Measurements from ENCODE around the gene GARIN6. TPM values are rescaled to one million over a fixed set of nuclear protein-coding genes. Genes with fewer than 3 reads are reported as not detected.
"Not testable (repeated sequence)": the region's sequence is repeated elsewhere in the genome, so short reads cannot be mapped to it uniquely, and the experiment has no call there.

The GARIN6 gene
- total RNA-seq, 1 experiment from 2014 or later = not detected

- POLR2A ChIA-PET (ENCODE audit: unreplicated experiment) = no interaction called here
Observed at GRCh38 chr12:99618657-99619056, 28.9 kb upstream of the GARIN6 start.

GRCh38 chr12:99619389-99620158 is 28.0 kb upstream of the GARIN6 start:
- no peaks in the 10 kb centered on the region; the same call in 1 of the 2 replicates for H3K9me3 ChIP-seq (ENCODE audit: insufficient read depth, low read depth)
- no peaks in the 10 kb centered on the region for H3K79me2 ChIP-seq (ENCODE audit: low read depth)
- no peak overlapping the region for H3K4me2 ChIP-seq
- DNase-seq = peak in 1 of 2 experiments; percentile 36
- H3K36me3 ChIP-seq (ENCODE audit: low read depth) = no peaks in the 10 kb centered on the region
- H3F3A ChIP-seq (ENCODE audit: insufficient read depth, low read depth) = no peaks in the 10 kb centered on the region
- H3K27me3 ChIP-seq (ENCODE audit: insufficient read depth, low read depth) = no peaks in the 10 kb centered on the region
- no peaks in the 10 kb centered on the region for H3K4me1 ChIP-seq (replicated peaks; ENCODE audit: insufficient read depth)
- no TSS peak for BruUV-seq (replicated peaks)
- no peaks in the 10 kb centered on the region for H4K20me1 ChIP-seq (ENCODE audit: insufficient read depth)
- H3K4me3 ChIP-seq = no peak overlapping the region
- ChIA-PET POLR2A (ENCODE audit: unreplicated experiment) (no interaction called here), CTCF (interaction anchor here (1.0 kb wide), 1 partner anchor 575 kb away, joined by 5 read pairs; no protein-coding TSS in a partner anchor)
- intact Hi-C loops (cut with micrococcal nuclease; ENCODE audit: unreplicated experiment) = no loop called here
- no peaks in the 10 kb centered on the region; the same call in 1 of the 2 replicates for H3K9me2 ChIP-seq (ENCODE audit: insufficient read depth)
- no peak for TF ChIP-seq EZH2 (IDR thresholded peaks at IDR 0.05; ENCODE audit: low read depth)
- peak; percentile 81 for TF ChIP-seq CTCF (conservative IDR thresholded peaks at IDR 0.05)
- H3K27ac ChIP-seq = no peak overlapping the region
- H2AFZ ChIP-seq = no peak overlapping the region

More at GRCh38 chr12:99618657-99619056, 28.9 kb upstream of the GARIN6 start:
- Histone ChIP-seq H3K4me3 (no peak overlapping the region), H3K9me3 (ENCODE audit: insufficient read depth, low read depth) (no peaks in the 10 kb centered on the region; the same call in 1 of the 2 replicates), H3K9me2 (ENCODE audit: insufficient read depth) (no peaks in the 10 kb centered on the region; the same call in 1 of the 2 replicates), H2AFZ (no peak overlapping the region), H3K4me2 (no peak overlapping the region), H3K4me1 (replicated peaks; ENCODE audit: insufficient read depth) (no peaks in the 10 kb centered on the region), H3K27ac (no peak overlapping the region), H4K20me1 (ENCODE audit: insufficient read depth) (no peaks in the 10 kb centered on the region), H3K79me2 (ENCODE audit: low read depth) (no peaks in the 10 kb centered on the region), H3F3A (ENCODE audit: insufficient read depth, low read depth) (no peaks in the 10 kb centered on the region), H3K36me3 (ENCODE audit: low read depth) (no peaks in the 10 kb centered on the region), H3K27me3 (ENCODE audit: insufficient read depth, low read depth) (no peaks in the 10 kb centered on the region)
- BruUV-seq (replicated peaks) = no TSS peak
- no peak for DNase-seq
- CTCF ChIA-PET = no interaction called here
- intact Hi-C loops (cut with micrococcal nuclease; ENCODE audit: unreplicated experiment) = no loop called here
- TF ChIP-seq EZH2 (IDR thresholded peaks at IDR 0.05; ENCODE audit: low read depth) = no peak
- TF ChIP-seq CTCF (conservative IDR thresholded peaks at IDR 0.05) = no peak

GRCh38 chr12:99620159-99620479 is 27.4 kb upstream of the GARIN6 start:
- no peak overlapping the region for H3K4me3 ChIP-seq
- H4K20me1 ChIP-seq (ENCODE audit: insufficient read depth) = no peaks in the 10 kb centered on the region
- POLR2A ChIA-PET (ENCODE audit: unreplicated experiment) = no interaction called here
- H3K9me2 ChIP-seq (ENCODE audit: insufficient read depth) = no peaks in the 10 kb centered on the region; the same call in 1 of the 2 replicates
- no peak for DNase-seq
- H3K27ac ChIP-seq = no peak overlapping the region
- TF ChIP-seq CTCF (conservative IDR thresholded peaks at IDR 0.05) = no peak; the same call in 1 of the 2 replicates
- TF ChIP-seq EZH2 (IDR thresholded peaks at IDR 0.05; ENCODE audit: low read depth) = no peak
- no peak overlapping the region for H3K4me2 ChIP-seq
- intact Hi-C loops (cut with micrococcal nuclease; ENCODE audit: unreplicated experiment) = no loop called here
- no peaks in the 10 kb centered on the region for H3K36me3 ChIP-seq (ENCODE audit: low read depth)
- CTCF ChIA-PET = interaction anchor here (1.0 kb wide), 1 partner anchor 576 kb away, joined by 5 read pairs; no protein-coding TSS in a partner anchor
- no TSS peak for BruUV-seq (replicated peaks)
- H3K4me1 ChIP-seq (replicated peaks; ENCODE audit: insufficient read depth) = no peaks in the 10 kb centered on the region
- H3K9me3 ChIP-seq (ENCODE audit: insufficient read depth, low read depth) = no peaks in the 10 kb centered on the region
- H3K79me2 ChIP-seq (ENCODE audit: low read depth) = no peaks in the 10 kb centered on the region
- H3K27me3 ChIP-seq (ENCODE audit: insufficient read depth, low read depth) = no peaks in the 10 kb centered on the region
- H2AFZ ChIP-seq = no peak overlapping the region
- no peaks in the 10 kb centered on the region for H3F3A ChIP-seq (ENCODE audit: insufficient read depth, low read depth)

GRCh38 chr12:99624591-99624990 is 23.0 kb upstream of the GARIN6 start:
- H3K4me1 ChIP-seq (replicated peaks; ENCODE audit: insufficient read depth); intact Hi-C loops (cut with micrococcal nuclease; ENCODE audit: unreplicated experiment); CTCF ChIA-PET; H4K20me1 ChIP-seq (ENCODE audit: insufficient read depth); POLR2A ChIA-PET (ENCODE audit: unreplicated experiment); H3K9me3 ChIP-seq (ENCODE audit: insufficient read depth, low read depth); H3K36me3 ChIP-seq (ENCODE audit: low read depth); H3F3A ChIP-seq (ENCODE audit: insufficient read depth, low read depth); H3K79me2 ChIP-seq (ENCODE audit: low read depth); H2AFZ ChIP-seq; BruUV-seq (replicated peaks); H3K4me2 ChIP-seq; H3K27ac ChIP-seq; H3K4me3 ChIP-seq; H3K9me2 ChIP-seq (ENCODE audit: insufficient read depth); DNase-seq; H3K27me3 ChIP-seq (ENCODE audit: insufficient read depth, low read depth): not testable (repeated sequence)

Measured in PC-9 (cell line).